Measurements from ENCODE around the gene SPIC.

DNA sequence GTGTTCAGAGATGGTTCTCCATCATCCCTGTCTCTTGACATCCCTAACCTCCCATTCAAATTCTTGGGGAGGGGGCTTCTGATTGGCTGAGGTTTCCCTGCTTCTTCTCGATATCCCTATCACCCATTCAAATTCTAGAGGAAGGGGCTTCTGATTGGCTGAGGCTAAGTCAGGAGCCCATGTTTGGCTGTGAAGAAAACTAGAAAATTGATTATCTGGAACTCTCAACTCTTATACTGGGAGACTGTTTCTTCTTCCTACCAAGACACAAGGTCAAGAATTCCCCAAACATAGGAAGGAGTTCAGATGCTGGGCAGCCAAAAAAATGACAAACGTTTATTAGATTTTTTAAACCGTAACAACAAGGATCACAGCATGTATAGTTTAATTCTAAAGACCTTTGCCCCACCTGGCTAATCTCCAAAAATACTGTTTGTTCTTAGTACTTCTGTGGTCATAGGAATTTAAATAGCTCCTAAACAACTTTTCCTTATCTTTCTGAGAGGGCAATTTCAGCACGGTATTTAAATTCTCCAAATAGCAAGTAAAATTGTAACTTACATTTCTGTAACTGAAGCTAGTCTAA, 26.4 kb downstream of the SPIC start:
- TF ChIP-seq, protein P1, sequence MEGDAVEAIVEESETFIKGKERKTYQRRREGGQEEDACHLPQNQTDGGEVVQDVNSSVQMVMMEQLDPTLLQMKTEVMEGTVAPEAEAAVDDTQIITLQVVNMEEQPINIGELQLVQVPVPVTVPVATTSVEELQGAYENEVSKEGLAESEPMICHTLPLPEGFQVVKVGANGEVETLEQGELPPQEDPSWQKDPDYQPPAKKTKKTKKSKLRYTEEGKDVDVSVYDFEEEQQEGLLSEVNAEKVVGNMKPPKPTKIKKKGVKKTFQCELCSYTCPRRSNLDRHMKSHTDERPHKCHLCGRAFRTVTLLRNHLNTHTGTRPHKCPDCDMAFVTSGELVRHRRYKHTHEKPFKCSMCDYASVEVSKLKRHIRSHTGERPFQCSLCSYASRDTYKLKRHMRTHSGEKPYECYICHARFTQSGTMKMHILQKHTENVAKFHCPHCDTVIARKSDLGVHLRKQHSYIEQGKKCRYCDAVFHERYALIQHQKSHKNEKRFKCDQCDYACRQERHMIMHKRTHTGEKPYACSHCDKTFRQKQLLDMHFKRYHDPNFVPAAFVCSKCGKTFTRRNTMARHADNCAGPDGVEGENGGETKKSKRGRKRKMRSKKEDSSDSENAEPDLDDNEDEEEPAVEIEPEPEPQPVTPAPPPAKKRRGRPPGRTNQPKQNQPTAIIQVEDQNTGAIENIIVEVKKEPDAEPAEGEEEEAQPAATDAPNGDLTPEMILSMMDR (IDR thresholded peaks at IDR 0.05; ENCODE audit: insufficient read depth, low read length, poor library complexity, severe bottlenecking): no peak
- no peak for TF ChIP-seq EZH2phosphoT487 (conservative IDR thresholded peaks at IDR 0.05; ENCODE audit: low read length)
